B cell (primary cell): Measurements from ENCODE around the gene EHBP1.

ENCODE experiments used
- CTCF ChIP-seq: fragments of 200-600 bp; IDR thresholded peaks from one replicate; pipeline ENCODE4 v1.8.0; 2022; ENCODE audit warnings: antibody characterized with exemption, mild to moderate bottlenecking
- EZH2 ChIP-seq: IDR thresholded peaks from 2 replicates; pipeline ENCODE4 v1.6.1; 2012; ENCODE audit warnings: borderline replicate concordance, low read depth, mild to moderate bottlenecking, moderate library complexity, low read length; ENCODE audit not compliant: insufficient read depth, poor library complexity, severe bottlenecking

GRCh38 chr2:62845256-62845655 is 139.7 kb downstream of the EHBP1 start:
- no peak for TF ChIP-seq CTCF
- no peak for TF ChIP-seq EZH2
